AG04449 (cell line): ENCODE measurements around the gene ADGRG6.

Source experiments
- CTCF ChIA-PET: fragments of 350-600 bp; formaldehyde crosslinking; extraction: SDS; loops from one replicate; lab custom pipeline; 2021; ENCODE audit warnings: antibody characterized with exemption; lab: Yijun Ruan, JAX
- POLR2A ChIA-PET: fragments of 400-600, 350-600 bp; formaldehyde crosslinking; extraction: SDS; loops from one replicate; lab custom pipeline; 2020; ENCODE audit warnings: antibody characterized with exemption, inconsistent platforms; lab: Yijun Ruan, JAX
- DNase-seq: peaks from one replicate; pipeline ENCODE4 v3.0.0-alpha.2; 2010; ENCODE audit warnings: low read depth, low spot score
- H3K4me3 ChIP-seq: 2 replicates; pipeline ENCODE4 v1.5.1; 2011; ENCODE audit warnings: low read depth, mild to moderate bottlenecking, control low read depth, low read length
- TF ChIP-seq, protein P1 (sequence below): IDR thresholded peaks from one replicate; pipeline ENCODE4 v1.5.1; 2011; ENCODE audit warnings: mild to moderate bottlenecking, moderate library complexity, low read length, control low read depth, inconsistent platforms; ENCODE audit not compliant: insufficient read depth; ENCODE audit errors: missing control alignments

The ADGRG6 gene

DNA sequence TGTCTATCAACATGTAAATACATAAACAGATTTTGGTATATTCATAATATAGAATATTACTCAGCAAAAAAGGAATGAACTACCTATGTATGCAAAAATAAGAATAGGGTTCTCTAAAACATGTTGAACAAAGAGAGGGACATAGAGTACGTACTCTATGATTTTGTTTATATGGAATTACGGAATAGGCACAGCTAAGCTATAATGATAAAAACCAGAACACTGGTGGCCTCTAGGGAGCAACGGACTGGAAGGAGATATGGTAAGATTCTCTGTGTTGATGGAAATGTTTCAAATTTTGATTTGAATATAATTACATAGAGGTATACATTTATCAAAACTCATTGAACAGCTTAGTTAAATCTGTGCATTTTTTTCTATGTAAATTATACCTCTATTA, 19.6 kb downstream of the ADGRG6 start:
- ChIA-PET POLR2A (no interaction called here), CTCF (interaction anchor here (1.4 kb wide), 1 partner anchor 16 kb away, joined by 4 read pairs; no protein-coding TSS in a partner anchor)
- no peak overlapping the region for H3K4me3 ChIP-seq
- TF ChIP-seq, protein P1, sequence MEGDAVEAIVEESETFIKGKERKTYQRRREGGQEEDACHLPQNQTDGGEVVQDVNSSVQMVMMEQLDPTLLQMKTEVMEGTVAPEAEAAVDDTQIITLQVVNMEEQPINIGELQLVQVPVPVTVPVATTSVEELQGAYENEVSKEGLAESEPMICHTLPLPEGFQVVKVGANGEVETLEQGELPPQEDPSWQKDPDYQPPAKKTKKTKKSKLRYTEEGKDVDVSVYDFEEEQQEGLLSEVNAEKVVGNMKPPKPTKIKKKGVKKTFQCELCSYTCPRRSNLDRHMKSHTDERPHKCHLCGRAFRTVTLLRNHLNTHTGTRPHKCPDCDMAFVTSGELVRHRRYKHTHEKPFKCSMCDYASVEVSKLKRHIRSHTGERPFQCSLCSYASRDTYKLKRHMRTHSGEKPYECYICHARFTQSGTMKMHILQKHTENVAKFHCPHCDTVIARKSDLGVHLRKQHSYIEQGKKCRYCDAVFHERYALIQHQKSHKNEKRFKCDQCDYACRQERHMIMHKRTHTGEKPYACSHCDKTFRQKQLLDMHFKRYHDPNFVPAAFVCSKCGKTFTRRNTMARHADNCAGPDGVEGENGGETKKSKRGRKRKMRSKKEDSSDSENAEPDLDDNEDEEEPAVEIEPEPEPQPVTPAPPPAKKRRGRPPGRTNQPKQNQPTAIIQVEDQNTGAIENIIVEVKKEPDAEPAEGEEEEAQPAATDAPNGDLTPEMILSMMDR = no peak
- no peak for DNase-seq

DNA sequence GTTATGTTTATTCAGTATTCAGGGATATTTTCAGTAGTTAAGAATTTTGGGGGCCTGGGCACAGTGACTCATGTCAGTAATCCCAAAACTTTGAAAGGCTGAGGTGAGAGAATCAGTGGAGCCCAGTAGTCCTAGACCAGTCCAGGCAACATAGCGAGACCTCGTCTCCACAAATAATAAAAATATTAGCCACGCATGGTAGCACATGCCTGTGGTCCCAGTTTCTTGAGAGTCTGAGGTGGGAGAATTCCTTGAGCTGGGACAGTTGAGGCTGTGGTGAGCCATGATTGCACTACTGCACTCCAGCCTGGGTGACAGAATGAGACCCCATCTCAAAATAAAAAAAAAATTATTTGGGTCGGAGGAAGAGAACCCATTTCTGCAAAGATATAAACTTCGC, 20.3 kb downstream of the ADGRG6 start:
- ChIA-PET CTCF (interaction anchor here (0.7 to 1.4 kb wide), 2 partner anchors 17 to 152 kb away, joined by 3 to 4 read pairs; no protein-coding TSS in a partner anchor), POLR2A (no interaction called here)
- TF ChIP-seq, protein P1 = no peak
- H3K4me3 ChIP-seq = no peak overlapping the region
- DNase-seq = no peak

DNA sequence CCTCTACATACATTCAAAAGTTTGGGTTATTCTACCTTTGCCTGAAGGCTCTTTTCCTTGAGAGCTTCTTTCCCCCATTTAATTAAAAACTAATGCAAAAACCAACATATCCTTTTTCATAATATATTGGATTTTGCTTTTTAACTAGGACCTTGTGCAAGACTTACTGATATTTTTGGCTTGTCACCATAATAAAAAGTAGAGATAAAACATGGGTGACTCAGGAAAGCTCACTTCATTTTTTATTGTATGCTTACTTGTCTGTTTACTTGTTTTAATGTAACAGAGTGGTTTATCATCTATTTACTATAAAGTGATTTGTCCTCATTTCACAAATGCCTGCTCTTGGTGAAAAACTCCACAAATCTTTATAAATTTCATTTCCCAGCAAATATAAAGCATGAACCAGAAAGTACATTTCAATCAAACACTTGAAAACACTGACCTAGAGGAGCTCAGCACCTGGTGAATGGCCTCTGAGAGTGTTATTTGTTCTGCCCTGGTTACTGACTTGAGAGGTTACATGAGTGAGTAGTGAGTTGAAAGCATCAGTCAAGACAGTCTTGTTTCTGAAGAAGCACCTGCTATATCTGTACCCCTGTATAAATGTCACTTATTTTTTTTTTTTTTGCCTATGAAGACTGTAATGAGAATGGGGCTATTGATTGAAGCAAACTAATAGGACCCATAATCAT, 20.8 kb downstream of the ADGRG6 start:
- CTCF ChIA-PET = interaction anchor here (0.7 to 1.5 kb wide), 3 partner anchors 17 to 152 kb away, joined by 3 to 4 read pairs (median 3); no protein-coding TSS in a partner anchor
- H3K4me3 ChIP-seq = no peak overlapping the region
- DNase-seq = no peak
- TF ChIP-seq, protein P1 = no peak
- POLR2A ChIA-PET = no interaction called here

GRCh38 chr6:142323377-142323776, 21.6 kb downstream of the ADGRG6 start:
- TF ChIP-seq, protein P1 = no peak
- no peak overlapping the region for H3K4me3 ChIP-seq
- ChIA-PET POLR2A (no interaction called here), CTCF (interaction anchor here (0.9 to 1.5 kb wide), 2 partner anchors 21 to 22 kb away, joined by 3 read pairs; partner anchors contain the start of gene ADGRG6)
- no peak for DNase-seq

GRCh38 chr6:142324111-142324510, 22.3 kb downstream of the ADGRG6 start:
- no peak overlapping the region for H3K4me3 ChIP-seq
- ChIA-PET CTCF (interaction anchor here (0.9 to 1.5 kb wide), 3 partner anchors 20 to 23 kb away, joined by 3 read pairs; partner anchors contain the start of gene ADGRG6), POLR2A (no interaction called here)
- no peak for DNase-seq
- TF ChIP-seq, protein P1 = no peak

GRCh38 chr6:142325111-142325510, 23.3 kb downstream of the ADGRG6 start:
- DNase-seq = no peak
- POLR2A ChIA-PET = no interaction called here
- CTCF ChIA-PET = interaction anchor here (1.0 kb wide), 2 partner anchors 19 to 57 kb away, joined by 3 read pairs; no protein-coding TSS in a partner anchor
- TF ChIP-seq, protein P1 = no peak
- no peak overlapping the region for H3K4me3 ChIP-seq
